NCI-H2107 treated with DMSO at 0.1 percent for 48 hours (cell line): Measurements from ENCODE around the gene TCL1B.

Source experiments
- DNase-seq: peaks from one replicate; lab custom pipeline; 2025; ENCODE audit not compliant: unreplicated experiment; lab: John Stamatoyannopoulos, UW

The TCL1B gene

GRCh38 chr14:95666450-95666849 is 19.8 kb upstream of the TCL1B start:
- DNase-seq = no peak

GRCh38 chr14:95667249-95667693 is 19.0 kb upstream of the TCL1B start:
- peak; percentile 85 for DNase-seq

GRCh38 chr14:95668235-95668772 is 17.9 kb upstream of the TCL1B start:
- DNase-seq = no peak

GRCh38 chr14:95674613-95675012 is 11.6 kb upstream of the TCL1B start:
- no peak for DNase-seq

- DNase-seq = no peak
Measured at GRCh38 chr14:95675486-95675885, 10.7 kb upstream of the TCL1B start.

- DNase-seq = no peak
Measured at GRCh38 chr14:95677179-95677835, 8.9 kb upstream of the TCL1B start.

GRCh38 chr14:95679148-95679815 is 6.9 kb upstream of the TCL1B start:
- DNase-seq = peak; percentile 43

- DNase-seq = peak; percentile 86
Measured at GRCh38 chr14:95679998-95680735, 6.1 kb upstream of the TCL1B start.

- peak; percentile 88 for DNase-seq
Measured at GRCh38 chr14:95681153-95681552, 5.1 kb upstream of the TCL1B start.

- DNase-seq = no peak
Measured at GRCh38 chr14:95683793-95684192, 2.4 kb upstream of the TCL1B start.

- DNase-seq = peak; percentile 28
Measured at GRCh38 chr14:95686935-95687334, 709 bp downstream of the TCL1B start.

GRCh38 chr14:95689441-95689840 is 3.2 kb downstream of the TCL1B start:
- DNase-seq = no peak

- DNase-seq = no peak
Measured at GRCh38 chr14:95690815-95691214, 4.6 kb downstream of the TCL1B start.

- DNase-seq = no peak
Measured at GRCh38 chr14:95691591-95691990, 5.4 kb downstream of the TCL1B start.

- no peak for DNase-seq
Measured at GRCh38 chr14:95692109-95692508, 5.9 kb downstream of the TCL1B start.

- DNase-seq = no peak
Measured at GRCh38 chr14:95695051-95695450, 8.8 kb downstream of the TCL1B start.

GRCh38 chr14:95695913-95696312 is 9.7 kb downstream of the TCL1B start:
- no peak for DNase-seq

- no peak for DNase-seq
Measured at GRCh38 chr14:95696741-95697140, 10.5 kb downstream of the TCL1B start.

- DNase-seq = no peak
Measured at GRCh38 chr14:95697764-95698163, 11.5 kb downstream of the TCL1B start.

- no peak for DNase-seq
Measured at GRCh38 chr14:95698287-95698686, 12.1 kb downstream of the TCL1B start.

GRCh38 chr14:95699412-95699811 is 13.2 kb downstream of the TCL1B start:
- DNase-seq = no peak
